ENCODE results near the gene TTN. TPM values are rescaled to one million over a fixed set of nuclear protein-coding genes. Genes with fewer than 3 reads are reported as not detected.

TTN gene
- total RNA-seq, 1 experiment from 2014 or later: under 0.01 TPM

GRCh38 chr2:178628605-178629004 is 178.6 kb downstream of the TTN start:
- BruUV-seq (replicated peaks): no TSS peak
- TF ChIP-seq, protein P1, sequence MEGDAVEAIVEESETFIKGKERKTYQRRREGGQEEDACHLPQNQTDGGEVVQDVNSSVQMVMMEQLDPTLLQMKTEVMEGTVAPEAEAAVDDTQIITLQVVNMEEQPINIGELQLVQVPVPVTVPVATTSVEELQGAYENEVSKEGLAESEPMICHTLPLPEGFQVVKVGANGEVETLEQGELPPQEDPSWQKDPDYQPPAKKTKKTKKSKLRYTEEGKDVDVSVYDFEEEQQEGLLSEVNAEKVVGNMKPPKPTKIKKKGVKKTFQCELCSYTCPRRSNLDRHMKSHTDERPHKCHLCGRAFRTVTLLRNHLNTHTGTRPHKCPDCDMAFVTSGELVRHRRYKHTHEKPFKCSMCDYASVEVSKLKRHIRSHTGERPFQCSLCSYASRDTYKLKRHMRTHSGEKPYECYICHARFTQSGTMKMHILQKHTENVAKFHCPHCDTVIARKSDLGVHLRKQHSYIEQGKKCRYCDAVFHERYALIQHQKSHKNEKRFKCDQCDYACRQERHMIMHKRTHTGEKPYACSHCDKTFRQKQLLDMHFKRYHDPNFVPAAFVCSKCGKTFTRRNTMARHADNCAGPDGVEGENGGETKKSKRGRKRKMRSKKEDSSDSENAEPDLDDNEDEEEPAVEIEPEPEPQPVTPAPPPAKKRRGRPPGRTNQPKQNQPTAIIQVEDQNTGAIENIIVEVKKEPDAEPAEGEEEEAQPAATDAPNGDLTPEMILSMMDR (IDR thresholded peaks at IDR 0.05; ENCODE audit: unreplicated experiment): no peak
- ChIA-PET CTCF (no interaction called here), POLR2A (no interaction called here)
- no peak overlapping the region for H3K4me3 Mint-ChIP-seq (ENCODE audit: unreplicated experiment)
- H3K9me3 Mint-ChIP-seq (ENCODE audit: unreplicated experiment): no peaks in the 10 kb centered on the region
- H3K27me3 Mint-ChIP-seq (ENCODE audit: insufficient read depth, unreplicated experiment): no peaks in the 10 kb centered on the region
- intact Hi-C loops (cut with micrococcal nuclease): no loop called here
- H3K4me1 Mint-ChIP-seq (ENCODE audit: insufficient read depth, unreplicated experiment): no peaks in the 10 kb centered on the region
- no peaks in the 10 kb centered on the region for H3K36me3 Mint-ChIP-seq (ENCODE audit: insufficient read depth, unreplicated experiment)
- DNase-seq (ENCODE audit: unreplicated experiment): no peak
- no peak overlapping the region for H3K27ac Mint-ChIP-seq (ENCODE audit: low read depth, unreplicated experiment)

DNA sequence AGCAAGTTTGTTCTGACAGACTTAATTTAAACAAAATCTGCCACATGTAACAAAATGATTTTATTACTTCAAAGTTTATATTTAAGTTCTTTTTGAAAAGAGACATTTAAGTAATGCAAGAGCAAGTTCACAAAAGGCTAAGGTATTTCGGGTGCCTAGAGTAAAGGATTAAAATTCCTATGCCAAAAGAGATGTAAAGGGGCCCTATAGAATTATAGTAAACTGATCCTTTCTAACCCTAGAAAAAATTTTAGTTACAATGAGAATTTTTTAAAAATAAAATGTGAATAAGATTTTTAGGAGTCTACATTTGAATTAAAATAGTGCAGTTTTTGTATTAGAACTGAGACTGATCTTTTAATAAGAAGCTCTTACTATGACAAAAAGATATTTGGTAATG is 179.8 kb downstream of the TTN start:
- TF ChIP-seq, protein P1 (IDR thresholded peaks at IDR 0.05; ENCODE audit: unreplicated experiment): no peak
- no peaks in the 10 kb centered on the region for H3K36me3 Mint-ChIP-seq (ENCODE audit: insufficient read depth, unreplicated experiment)
- intact Hi-C loops (cut with micrococcal nuclease): no loop called here
- ChIA-PET POLR2A (interaction anchor here (0.6 kb wide), 1 partner anchor 79 kb away, joined by 3 read pairs; no protein-coding TSS in a partner anchor), CTCF (no interaction called here)
- no peaks in the 10 kb centered on the region for H3K9me3 Mint-ChIP-seq (ENCODE audit: unreplicated experiment)
- H3K27ac Mint-ChIP-seq (ENCODE audit: low read depth, unreplicated experiment): no peak overlapping the region
- no peaks in the 10 kb centered on the region for H3K27me3 Mint-ChIP-seq (ENCODE audit: insufficient read depth, unreplicated experiment)
- no peak overlapping the region for H3K4me3 Mint-ChIP-seq (ENCODE audit: unreplicated experiment)
- no TSS peak for BruUV-seq (replicated peaks)
- H3K4me1 Mint-ChIP-seq (ENCODE audit: insufficient read depth, unreplicated experiment): no peaks in the 10 kb centered on the region
- no peak for DNase-seq (ENCODE audit: unreplicated experiment)

DNA sequence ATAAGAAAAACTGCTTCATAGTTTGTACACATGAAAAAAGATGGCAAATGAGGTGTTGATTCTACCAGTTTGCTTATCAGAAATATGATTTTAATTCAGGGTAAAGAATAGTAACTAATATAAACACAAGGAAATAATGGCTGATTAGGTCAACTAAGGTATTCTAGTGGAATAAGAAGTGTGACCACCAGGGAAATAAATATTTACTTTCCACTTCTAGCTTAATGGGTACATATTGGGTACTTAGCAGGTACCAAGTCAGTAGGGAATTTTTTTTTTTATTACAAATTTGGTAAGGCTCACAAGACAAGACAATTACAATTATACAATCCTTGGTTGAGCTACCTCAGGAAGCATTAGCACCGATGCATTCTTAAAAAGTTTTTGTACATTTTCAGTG is 191.3 kb downstream of the TTN start:
- Mint-ChIP-seq H3K27ac (ENCODE audit: low read depth, unreplicated experiment) (no peak overlapping the region), H3K9me3 (ENCODE audit: unreplicated experiment) (no peaks in the 10 kb centered on the region), H3K4me1 (ENCODE audit: insufficient read depth, unreplicated experiment) (no peaks in the 10 kb centered on the region), H3K36me3 (ENCODE audit: insufficient read depth, unreplicated experiment) (peaks cover 8% of the 10 kb centered on the region), H3K27me3 (ENCODE audit: insufficient read depth, unreplicated experiment) (no peaks in the 10 kb centered on the region), H3K4me3 (ENCODE audit: unreplicated experiment) (no peak overlapping the region)
- POLR2A ChIA-PET: no interaction called here
- DNase-seq (ENCODE audit: unreplicated experiment): no peak
- no TSS peak for BruUV-seq (replicated peaks)
- TF ChIP-seq, protein P1 (IDR thresholded peaks at IDR 0.05; ENCODE audit: unreplicated experiment): no peak
- CTCF ChIA-PET: no interaction called here
- intact Hi-C loops (cut with micrococcal nuclease): no loop called here

GRCh38 chr2:178602901-178603300 is 204.3 kb downstream of the TTN start:
- no peaks in the 10 kb centered on the region for H3K27me3 Mint-ChIP-seq (ENCODE audit: insufficient read depth, unreplicated experiment)
- BruUV-seq (replicated peaks): no TSS peak
- intact Hi-C loops (cut with micrococcal nuclease): no loop called here
- H3K9me3 Mint-ChIP-seq (ENCODE audit: unreplicated experiment): no peaks in the 10 kb centered on the region
- no peaks in the 10 kb centered on the region for H3K4me1 Mint-ChIP-seq (ENCODE audit: insufficient read depth, unreplicated experiment)
- TF ChIP-seq, protein P1 (IDR thresholded peaks at IDR 0.05; ENCODE audit: unreplicated experiment): no peak
- no peak for DNase-seq (ENCODE audit: unreplicated experiment)
- no peaks in the 10 kb centered on the region for H3K36me3 Mint-ChIP-seq (ENCODE audit: insufficient read depth, unreplicated experiment)
- H3K27ac Mint-ChIP-seq (ENCODE audit: low read depth, unreplicated experiment): no peak overlapping the region
- CTCF ChIA-PET: no interaction called here
- POLR2A ChIA-PET: no interaction called here
- no peak overlapping the region for H3K4me3 Mint-ChIP-seq (ENCODE audit: unreplicated experiment)

Data from MCF 10A (cell line).